Skeletal muscle satellite cell (primary cell): Measurements from ENCODE around the gene POU6F2.

Experiments
- H3K27me3 ChIP-seq: 2 replicates; pipeline ENCODE4 v1.7.0; 2013; ENCODE audit warnings: low read length; ENCODE audit not compliant: control insufficient read depth, insufficient read depth
- H3K36me3 ChIP-seq: 2 replicates; pipeline ENCODE4 v1.7.0; 2013; ENCODE audit warnings: mild to moderate bottlenecking, control low read depth, low read length; ENCODE audit not compliant: insufficient read depth
- H3K4me1 ChIP-seq: 2 replicates; pipeline ENCODE4 v1.7.0; 2013; ENCODE audit warnings: low read length; ENCODE audit not compliant: control insufficient read depth, insufficient read depth
- H3K4me2 ChIP-seq: 2 replicates; pipeline ENCODE4 v1.7.0; 2013; ENCODE audit warnings: mild to moderate bottlenecking, low read length
- H3K4me3 ChIP-seq: 2 replicates; pipeline ENCODE4 v1.7.0; 2013; ENCODE audit warnings: low read length
- H3K9ac ChIP-seq: 2 replicates; pipeline ENCODE4 v1.7.0; 2013; ENCODE audit warnings: mild to moderate bottlenecking, low read depth, low read length, moderate library complexity
- H3K9me3 ChIP-seq: replicated peaks from 2 replicates; pipeline ENCODE4 v1.7.0; 2013; ENCODE audit warnings: mild to moderate bottlenecking, control low read depth, low read length

POU6F2 gene

DNA sequence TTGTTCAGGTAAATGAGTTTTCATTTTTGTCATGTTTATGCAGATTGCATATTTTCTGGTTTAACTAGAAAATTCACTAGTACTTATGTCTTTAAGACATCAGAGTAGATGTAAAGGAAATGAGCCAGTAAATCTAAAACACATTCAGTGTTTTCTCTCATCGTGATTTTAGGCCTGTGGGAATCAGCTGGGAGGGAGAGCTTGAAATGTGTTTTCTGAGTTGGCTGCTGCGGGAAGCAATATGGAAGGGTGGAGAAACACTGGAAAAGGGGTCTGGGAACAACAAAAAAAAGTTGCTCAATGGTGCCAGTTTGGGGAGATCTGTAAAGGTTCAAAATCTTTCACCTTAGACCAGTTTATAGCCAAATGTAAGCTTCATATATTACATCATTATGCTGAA is 284.1 kb downstream of the POU6F2 start:
- Histone ChIP-seq H3K9ac (no peak overlapping the region), H3K4me1 (no peaks in the 10 kb centered on the region)

GRCh38 chr7:39265641-39266591 is 288.2 kb downstream of the POU6F2 start:
- Histone ChIP-seq H3K9me3 (no peaks in the 10 kb centered on the region), H3K4me1 (no peaks in the 10 kb centered on the region), H3K4me3 (no peak overlapping the region), H3K27me3 (no peaks in the 10 kb centered on the region), H3K36me3 (no peaks in the 10 kb centered on the region), H3K4me2 (no peak overlapping the region), H3K9ac (no peak overlapping the region)

More for the DNA sequence above, 284.1 kb downstream of the POU6F2 start:
- H3K4me3 ChIP-seq: no peak overlapping the region
- no peaks in the 10 kb centered on the region for H3K27me3 ChIP-seq
- no peaks in the 10 kb centered on the region for H3K9me3 ChIP-seq
- no peak overlapping the region for H3K4me2 ChIP-seq
- H3K36me3 ChIP-seq: no peaks in the 10 kb centered on the region

- H3K9me3 ChIP-seq: no peaks in the 10 kb centered on the region
- no peaks in the 10 kb centered on the region for H3K4me1 ChIP-seq
- H3K36me3 ChIP-seq: no peaks in the 10 kb centered on the region
- H3K9ac ChIP-seq: no peak overlapping the region
- H3K4me2 ChIP-seq: no peak overlapping the region
- no peak overlapping the region for H3K4me3 ChIP-seq
- peaks cover 2% of the 10 kb centered on the region for H3K27me3 ChIP-seq
Measured at GRCh38 chr7:39269034-39269433, 291.3 kb downstream of the POU6F2 start.

DNA sequence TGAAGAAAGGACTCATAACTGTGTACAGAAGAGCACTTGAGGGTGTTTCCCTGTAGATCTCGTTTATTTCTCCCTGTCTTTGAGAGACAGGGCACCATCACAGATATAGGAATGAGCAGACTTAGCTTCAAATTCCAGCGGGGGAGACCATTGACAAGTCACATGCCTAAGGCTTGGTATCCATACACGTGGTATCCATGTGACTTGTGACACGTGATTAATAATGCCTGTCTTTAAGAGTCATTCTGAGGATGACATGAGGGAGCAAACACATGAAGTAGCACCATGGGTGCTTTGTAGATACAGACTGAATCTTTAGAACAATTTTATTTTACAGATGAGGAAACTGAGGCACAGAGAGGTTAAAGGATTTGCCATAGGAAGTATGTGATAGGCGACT is 292.3 kb downstream of the POU6F2 start:
- no peaks in the 10 kb centered on the region for H3K9me3 ChIP-seq
- H3K4me2 ChIP-seq: no peak overlapping the region
- no peak overlapping the region for H3K9ac ChIP-seq
- H3K4me1 ChIP-seq: no peaks in the 10 kb centered on the region
- H3K27me3 ChIP-seq: peaks cover 2% of the 10 kb centered on the region
- no peaks in the 10 kb centered on the region for H3K36me3 ChIP-seq
- no peak overlapping the region for H3K4me3 ChIP-seq

DNA sequence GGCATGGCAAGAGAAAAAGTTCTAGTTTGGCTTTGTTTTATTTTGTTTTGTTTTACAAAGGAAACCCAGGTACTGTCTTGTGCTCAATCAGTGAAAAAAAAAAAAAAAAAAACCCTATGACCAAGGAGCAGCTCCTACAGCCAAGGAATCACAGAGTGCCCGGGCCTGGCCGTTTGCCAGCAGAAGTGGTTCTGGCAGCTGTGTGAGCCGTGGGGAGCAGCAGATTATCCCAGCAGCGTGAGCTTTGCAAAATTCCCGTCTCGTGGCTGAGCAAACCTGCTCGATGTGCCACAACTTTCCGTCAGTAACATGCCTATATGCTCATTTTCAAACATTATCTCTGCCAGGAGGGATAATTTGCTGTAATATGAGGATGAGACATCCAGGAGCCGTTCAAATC is 293.7 kb downstream of the POU6F2 start:
- no peaks in the 10 kb centered on the region for H3K4me1 ChIP-seq
- H3K27me3 ChIP-seq: peaks cover 2% of the 10 kb centered on the region
- H3K4me2 ChIP-seq: no peak overlapping the region
- no peak overlapping the region for H3K4me3 ChIP-seq
- no peaks in the 10 kb centered on the region for H3K9me3 ChIP-seq
- H3K36me3 ChIP-seq: no peaks in the 10 kb centered on the region
- H3K9ac ChIP-seq: no peak overlapping the region

DNA sequence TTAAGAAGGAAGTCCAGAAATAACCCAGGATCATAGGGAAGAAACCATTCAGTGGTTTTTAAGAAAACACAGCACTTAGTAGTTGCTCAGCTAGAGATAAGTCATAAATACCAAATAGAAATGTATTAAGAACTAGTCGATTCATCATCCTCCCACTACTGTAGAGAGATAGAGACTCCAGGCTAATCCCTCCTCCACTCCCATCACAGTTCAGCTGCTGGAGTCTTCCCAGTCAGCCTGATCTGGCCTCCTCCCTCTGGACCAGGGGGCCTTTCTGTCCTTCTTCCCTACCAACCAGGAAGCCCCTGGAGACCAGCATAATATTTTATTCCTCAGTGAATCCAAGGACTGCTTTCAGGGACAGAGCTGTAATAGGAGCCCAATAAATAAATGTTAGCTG is 294.4 kb downstream of the POU6F2 start:
- Histone ChIP-seq H3K27me3 (peaks cover 2% of the 10 kb centered on the region), H3K4me2 (no peak overlapping the region), H3K4me1 (no peaks in the 10 kb centered on the region), H3K36me3 (no peaks in the 10 kb centered on the region), H3K9me3 (no peaks in the 10 kb centered on the region), H3K4me3 (no peak overlapping the region), H3K9ac (no peak overlapping the region)

- Histone ChIP-seq H3K36me3 (no peaks in the 10 kb centered on the region), H3K9ac (no peak overlapping the region), H3K9me3 (no peaks in the 10 kb centered on the region), H3K4me1 (no peaks in the 10 kb centered on the region), H3K4me2 (no peak overlapping the region), H3K4me3 (no peak overlapping the region), H3K27me3 (peaks cover 2% of the 10 kb centered on the region)
Measured at GRCh38 chr7:39272691-39273090, 295.0 kb downstream of the POU6F2 start.

- no peaks in the 10 kb centered on the region for H3K36me3 ChIP-seq
Measured at GRCh38 chr7:39280337-39280736, 302.6 kb downstream of the POU6F2 start.

DNA sequence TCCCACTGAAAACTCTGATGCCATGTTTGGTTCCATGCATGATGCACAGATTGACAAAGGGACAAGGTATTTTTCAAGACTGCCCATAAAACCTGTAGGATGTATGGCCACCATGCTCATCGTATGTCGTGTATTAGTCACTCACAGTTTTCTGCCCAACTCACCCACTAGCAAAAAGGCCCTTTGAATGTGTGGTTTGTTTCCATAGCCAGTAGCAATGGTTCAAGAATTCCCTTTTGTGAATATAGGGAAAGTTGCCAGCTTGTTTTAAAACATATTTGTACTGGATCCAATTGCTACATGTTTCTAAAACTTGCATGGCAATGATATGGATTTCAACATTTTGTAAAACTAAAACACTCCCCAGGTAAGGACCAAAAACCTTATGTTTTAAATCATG is 307.5 kb downstream of the POU6F2 start:
- Histone ChIP-seq H3K36me3 (no peaks in the 10 kb centered on the region), H3K9me3 (no peaks in the 10 kb centered on the region), H3K4me1 (no peaks in the 10 kb centered on the region), H3K9ac (no peak overlapping the region), H3K4me3 (no peak overlapping the region), H3K4me2 (no peak overlapping the region), H3K27me3 (peaks cover 11% of the 10 kb centered on the region)

More at GRCh38 chr7:39280337-39280736, 302.6 kb downstream of the POU6F2 start:
- no peak overlapping the region for H3K9ac ChIP-seq
- H3K4me3 ChIP-seq: no peak overlapping the region
- H3K9me3 ChIP-seq: no peaks in the 10 kb centered on the region
- no peaks in the 10 kb centered on the region for H3K4me1 ChIP-seq
- H3K27me3 ChIP-seq: peaks cover 11% of the 10 kb centered on the region
- no peak overlapping the region for H3K4me2 ChIP-seq

DNA sequence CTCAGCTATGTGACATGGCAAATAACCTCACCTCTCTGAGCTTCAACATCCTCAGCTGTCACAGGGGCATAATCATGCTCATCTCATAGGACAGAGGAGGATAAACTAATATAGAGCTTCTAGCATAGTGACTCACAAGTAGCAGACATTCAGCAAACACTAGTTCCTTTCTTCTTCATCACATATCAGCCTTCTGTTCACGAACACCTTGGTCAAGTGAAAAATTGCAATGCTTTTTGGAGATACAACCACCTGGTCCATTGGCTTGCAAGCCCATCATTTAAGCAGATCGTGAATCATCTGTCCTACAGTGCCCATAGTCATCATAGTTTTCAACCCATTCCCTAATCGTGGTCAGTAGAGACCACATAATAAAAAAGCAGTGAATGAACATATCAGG is 310.6 kb downstream of the POU6F2 start:
- no peaks in the 10 kb centered on the region for H3K9me3 ChIP-seq
- H3K4me1 ChIP-seq: no peaks in the 10 kb centered on the region
- H3K27me3 ChIP-seq: peaks cover 26% of the 10 kb centered on the region
- no peaks in the 10 kb centered on the region for H3K36me3 ChIP-seq
- H3K4me2 ChIP-seq: no peak overlapping the region
- no peak overlapping the region for H3K4me3 ChIP-seq
- no peak overlapping the region for H3K9ac ChIP-seq

DNA sequence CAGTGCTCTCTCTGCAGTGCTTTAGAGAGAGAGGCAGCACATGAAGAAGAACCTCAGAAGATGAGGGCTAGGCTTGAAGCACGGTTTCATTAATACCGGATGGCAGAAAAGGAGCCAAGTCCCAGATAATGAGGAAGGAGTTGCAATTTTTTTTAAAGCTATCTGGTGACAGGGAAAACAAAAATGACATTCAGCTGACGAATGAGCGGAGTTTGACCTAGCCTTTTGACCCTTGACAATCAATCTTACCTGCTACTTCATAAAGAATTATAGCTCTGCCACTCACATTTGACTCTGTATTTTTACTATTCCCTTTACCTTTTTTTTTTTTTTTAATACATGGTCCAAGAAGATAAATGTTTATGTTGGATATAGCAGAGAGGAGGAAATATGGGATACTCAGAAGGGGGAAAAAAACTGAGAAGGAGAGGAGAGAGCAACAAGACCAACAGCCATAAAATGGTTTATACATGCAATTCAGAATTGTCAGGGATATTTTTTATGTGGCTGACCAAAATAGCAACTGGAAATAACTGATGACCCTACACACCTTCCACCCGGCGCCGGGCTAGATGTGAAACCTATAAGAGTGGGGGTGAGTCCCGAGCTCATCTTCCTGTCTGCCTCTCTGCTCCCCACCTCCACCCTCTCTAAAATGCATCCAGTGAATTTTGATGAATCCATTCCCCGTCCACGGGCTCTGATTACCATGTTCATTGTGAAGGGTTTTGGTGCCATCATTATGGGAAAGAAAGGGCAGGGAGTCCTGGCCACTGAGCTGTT is 314.1 kb downstream of the POU6F2 start:
- Histone ChIP-seq H3K9me3 (no peaks in the 10 kb centered on the region), H3K36me3 (no peaks in the 10 kb centered on the region), H3K4me2 (no peak overlapping the region), H3K4me3 (no peak overlapping the region), H3K4me1 (no peaks in the 10 kb centered on the region), H3K9ac (no peak overlapping the region), H3K27me3 (peaks cover 22% of the 10 kb centered on the region)
